ENCODE measurements around the gene POTEM.
"Not testable (repeated sequence)": the region's sequence is repeated elsewhere in the genome, so short reads cannot be mapped to it uniquely, and the experiment has no call there.

GRCh38 chr14:19036811-19037382, 69.7 kb downstream of the POTEM start:
- not testable (repeated sequence) for TF ChIP-seq REPIN1 (tag by site-specific recombination; IDR thresholded peaks at IDR 0.05; ENCODE audit: low read depth); CTCF (tag by site-specific recombination; IDR thresholded peaks at IDR 0.05); ZNF510 (tag by site-specific recombination; IDR thresholded peaks at IDR 0.05; ENCODE audit: insufficient replicate concordance); ZNF280C (tag by site-specific recombination; IDR thresholded peaks at IDR 0.05); ZNF302 (tag by site-specific recombination; IDR thresholded peaks at IDR 0.05; ENCODE audit: low read depth); ZBTB8A (tag by site-specific recombination; IDR thresholded peaks at IDR 0.05); WT1 (tag by site-specific recombination; IDR thresholded peaks at IDR 0.05); ZNF785 (tag by site-specific recombination; IDR thresholded peaks at IDR 0.05); YY1 (tag by site-specific recombination; IDR thresholded peaks at IDR 0.05); ZNF341 (tag by site-specific recombination; IDR thresholded peaks at IDR 0.05; ENCODE audit: low read depth); ZNF76 (tag by site-specific recombination; IDR thresholded peaks at IDR 0.05; ENCODE audit: borderline replicate concordance, low read depth); ZNF2 (tag by site-specific recombination; IDR thresholded peaks at IDR 0.05)
